Stimulated activated CD4-positive, alpha-beta T cell treated with anti-CD3 and anti-CD28 coated beads, TNF-alpha, amount 100 ng/mL, for 48 hours (primary cell): ENCODE results near the gene TLR5.

Source experiments
- DNase-seq, 3 donors: peaks; one replicate each; pipeline ENCODE4 v3.0.0-alpha.2; 2020; ENCODE audit warnings: low read depth in 3 of 3

TLR5 gene

GRCh38 chr1:223068900-223069665 lies 74.0 kb downstream of the TLR5 start:
- DNase-seq, result no peak

- no peak for DNase-seq
Measured at GRCh38 chr1:223067914-223068313, 75.1 kb downstream of the TLR5 start.

GRCh38 chr1:223066415-223066814 lies 76.6 kb downstream of the TLR5 start:
- no peak for DNase-seq

- DNase-seq, result no peak
Measured at GRCh38 chr1:223062177-223062576, 80.9 kb downstream of the TLR5 start.

- no peak for DNase-seq
Measured at GRCh38 chr1:223059526-223059925, 83.5 kb downstream of the TLR5 start.
